ENCODE data around the gene PRR36.

DNA sequence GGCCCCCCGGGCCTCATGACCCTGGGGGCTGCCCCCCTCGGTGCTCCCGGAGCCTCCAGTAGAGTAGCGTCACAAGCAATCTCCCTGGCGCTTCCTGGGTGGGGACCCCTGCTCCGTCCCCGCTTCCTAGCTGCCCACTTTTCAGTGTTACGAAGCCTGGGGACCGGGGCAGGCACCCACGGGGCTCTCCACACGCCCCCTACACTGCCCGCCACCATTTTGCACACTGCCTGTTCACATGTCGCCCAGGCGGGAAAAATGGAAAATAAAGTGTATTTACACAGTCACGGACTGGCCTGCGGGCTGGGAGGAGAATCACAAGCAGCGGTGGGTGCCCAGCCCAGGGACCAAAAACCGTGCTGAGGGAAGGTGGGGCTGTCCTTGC lies 9.5 kb downstream of the PRR36 start:
- TF ChIP-seq, protein P1, sequence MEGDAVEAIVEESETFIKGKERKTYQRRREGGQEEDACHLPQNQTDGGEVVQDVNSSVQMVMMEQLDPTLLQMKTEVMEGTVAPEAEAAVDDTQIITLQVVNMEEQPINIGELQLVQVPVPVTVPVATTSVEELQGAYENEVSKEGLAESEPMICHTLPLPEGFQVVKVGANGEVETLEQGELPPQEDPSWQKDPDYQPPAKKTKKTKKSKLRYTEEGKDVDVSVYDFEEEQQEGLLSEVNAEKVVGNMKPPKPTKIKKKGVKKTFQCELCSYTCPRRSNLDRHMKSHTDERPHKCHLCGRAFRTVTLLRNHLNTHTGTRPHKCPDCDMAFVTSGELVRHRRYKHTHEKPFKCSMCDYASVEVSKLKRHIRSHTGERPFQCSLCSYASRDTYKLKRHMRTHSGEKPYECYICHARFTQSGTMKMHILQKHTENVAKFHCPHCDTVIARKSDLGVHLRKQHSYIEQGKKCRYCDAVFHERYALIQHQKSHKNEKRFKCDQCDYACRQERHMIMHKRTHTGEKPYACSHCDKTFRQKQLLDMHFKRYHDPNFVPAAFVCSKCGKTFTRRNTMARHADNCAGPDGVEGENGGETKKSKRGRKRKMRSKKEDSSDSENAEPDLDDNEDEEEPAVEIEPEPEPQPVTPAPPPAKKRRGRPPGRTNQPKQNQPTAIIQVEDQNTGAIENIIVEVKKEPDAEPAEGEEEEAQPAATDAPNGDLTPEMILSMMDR (IDR thresholded peaks at IDR 0.05), result no peak
- no peak for TF ChIP-seq POLR2A (IDR thresholded peaks at IDR 0.05)

Measured in thyroid gland (tissue), 4 donors.